Measurements from ENCODE around the gene C19orf73.

DNA sequence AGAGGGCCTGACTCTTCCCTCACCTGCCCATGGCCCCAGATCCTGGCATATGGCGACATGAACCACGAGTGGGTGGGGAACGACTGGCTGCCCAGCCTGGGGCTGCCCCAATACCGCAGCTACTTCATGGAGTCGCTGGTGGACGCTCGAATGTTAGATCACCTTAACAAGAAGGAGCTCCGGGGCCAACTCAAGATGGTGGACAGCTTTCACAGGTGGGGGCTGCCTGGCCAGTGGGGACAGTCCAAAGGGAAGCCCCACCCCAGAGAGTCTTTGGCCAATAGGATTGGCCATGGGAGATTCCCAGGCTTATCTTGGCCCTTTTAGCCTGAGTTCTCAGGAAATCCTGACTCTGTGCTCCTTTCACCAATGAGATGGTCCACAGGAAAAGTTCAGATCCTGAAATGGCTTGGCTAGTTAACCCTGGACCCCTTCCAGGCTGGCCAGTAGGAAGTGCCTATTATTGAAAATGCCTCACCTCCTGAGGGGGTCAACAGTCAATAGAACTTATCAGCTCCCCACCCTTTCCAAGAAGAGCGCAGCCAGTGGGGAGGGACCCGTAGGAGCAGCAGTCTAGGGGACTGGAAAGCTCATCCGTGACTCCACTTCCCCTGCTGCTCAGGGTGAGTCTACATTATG lies 29.2 kb upstream of the C19orf73 start:
- TF ChIP-seq, protein P1, sequence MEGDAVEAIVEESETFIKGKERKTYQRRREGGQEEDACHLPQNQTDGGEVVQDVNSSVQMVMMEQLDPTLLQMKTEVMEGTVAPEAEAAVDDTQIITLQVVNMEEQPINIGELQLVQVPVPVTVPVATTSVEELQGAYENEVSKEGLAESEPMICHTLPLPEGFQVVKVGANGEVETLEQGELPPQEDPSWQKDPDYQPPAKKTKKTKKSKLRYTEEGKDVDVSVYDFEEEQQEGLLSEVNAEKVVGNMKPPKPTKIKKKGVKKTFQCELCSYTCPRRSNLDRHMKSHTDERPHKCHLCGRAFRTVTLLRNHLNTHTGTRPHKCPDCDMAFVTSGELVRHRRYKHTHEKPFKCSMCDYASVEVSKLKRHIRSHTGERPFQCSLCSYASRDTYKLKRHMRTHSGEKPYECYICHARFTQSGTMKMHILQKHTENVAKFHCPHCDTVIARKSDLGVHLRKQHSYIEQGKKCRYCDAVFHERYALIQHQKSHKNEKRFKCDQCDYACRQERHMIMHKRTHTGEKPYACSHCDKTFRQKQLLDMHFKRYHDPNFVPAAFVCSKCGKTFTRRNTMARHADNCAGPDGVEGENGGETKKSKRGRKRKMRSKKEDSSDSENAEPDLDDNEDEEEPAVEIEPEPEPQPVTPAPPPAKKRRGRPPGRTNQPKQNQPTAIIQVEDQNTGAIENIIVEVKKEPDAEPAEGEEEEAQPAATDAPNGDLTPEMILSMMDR (conservative IDR thresholded peaks at IDR 0.05; ENCODE audit: low read length), result no peak
- no peak for TF ChIP-seq EZH2phosphoT487 (IDR thresholded peaks at IDR 0.05; ENCODE audit: borderline replicate concordance)

All from Loucy (cell line).